Panc1 (cell line): ENCODE results near the gene FBXW11.

Experiments used
- CTCF ChIP-seq: fragments of 450-650 bp; IDR thresholded peaks from 2 replicates; pipeline ENCODE4 v1.5.1; 2017; ENCODE audit warnings: mild to moderate bottlenecking
- POLR2AphosphoS5 ChIP-seq: IDR thresholded peaks from 2 replicates; pipeline ENCODE4 v1.6.1; 2012; ENCODE audit warnings: mild to moderate bottlenecking, low read depth, low read length, moderate library complexity
- REST ChIP-seq, 2 experiments: IDR thresholded peaks; 2 replicates each; pipeline ENCODE4 v1.6.1; 2011 to 2012; ENCODE audit warnings: low read depth in 2 of 2, control low read depth in 1 of 2, low read length in 1 of 2, mild to moderate bottlenecking in 1 of 2, moderate library complexity in 1 of 2; ENCODE audit not compliant: insufficient read depth in 1 of 2
- SIN3A ChIP-seq: IDR thresholded peaks from 2 replicates; pipeline ENCODE4 v1.6.1; 2012; ENCODE audit warnings: low read depth, mild to moderate bottlenecking, low read length, moderate library complexity, borderline replicate concordance; ENCODE audit not compliant: insufficient read depth
- TCF7L2 ChIP-seq: IDR thresholded peaks from 2 replicates; pipeline ENCODE4 v1.6.1; 2011; ENCODE audit warnings: mild to moderate bottlenecking, low read depth, low read length, inconsistent platforms

GRCh38 chr5:171965745-171966144 lies 40.7 kb downstream of the FBXW11 start:
- TF ChIP-seq POLR2AphosphoS5 (no peak), CTCF (no peak), REST (IDR thresholded peaks at IDR 0.05; ENCODE audit: insufficient read depth in 1 of 2, low read depth in 2 of 2, low read length in 1 of 2) (no peak), SIN3A (no peak), TCF7L2 (no peak)
